Measurements from ENCODE around the gene CRIP2. TPM values are rescaled to one million over a fixed set of nuclear protein-coding genes. Genes with fewer than 3 reads are reported as not detected.

The CRIP2 gene
- total RNA-seq, 1 donor from 2014 or later: 38.3 TPM

DNA sequence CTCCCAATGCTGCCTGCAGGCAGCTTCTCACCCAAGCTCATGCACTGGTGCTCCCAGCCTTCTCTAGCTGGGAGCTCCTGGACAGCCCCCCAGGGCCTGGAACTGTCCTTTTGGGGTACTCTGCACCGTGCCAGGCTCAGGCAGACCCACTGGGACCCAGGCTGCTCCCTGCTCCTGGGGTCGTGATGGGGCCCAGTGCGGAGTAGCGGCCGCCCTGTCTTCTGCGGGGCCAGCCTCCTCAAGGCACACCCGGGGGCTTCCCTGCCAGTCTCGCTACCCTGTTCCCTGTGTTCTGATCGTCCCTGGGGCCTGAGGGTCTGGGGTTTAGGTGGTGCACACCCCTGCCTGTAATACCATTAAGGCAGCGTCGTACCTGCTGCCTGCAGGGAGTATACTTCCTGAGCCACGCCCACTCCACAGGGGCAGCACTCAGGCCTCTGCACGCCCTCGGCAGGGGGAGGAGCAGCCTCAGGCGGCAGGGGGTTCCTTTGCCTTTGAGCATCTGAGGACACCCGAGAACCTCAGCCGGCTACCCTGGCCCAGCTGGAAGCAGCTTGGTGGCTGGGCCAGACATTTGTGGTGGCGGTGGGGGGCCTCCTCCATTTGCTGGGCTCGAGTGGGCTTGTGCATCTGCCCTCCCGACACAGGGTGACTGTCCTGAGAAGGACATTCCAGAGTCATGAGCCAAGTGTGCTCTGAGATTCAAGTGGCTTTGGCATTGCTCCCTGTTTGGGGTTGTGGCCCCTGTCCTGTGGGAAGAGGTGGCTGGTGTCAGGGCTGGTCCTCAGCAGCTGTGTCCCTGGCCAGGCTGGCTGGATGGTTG is 9.2 kb upstream of the CRIP2 start:
- no peaks in the 10 kb centered on the region for H3K9me3 Mint-ChIP-seq
- no peak overlapping the region for H3K4me3 Mint-ChIP-seq
- no peak for DNase-seq (ENCODE audit: low read depth, low spot score)
- H3K36me3 Mint-ChIP-seq (ENCODE audit: low read depth): no peaks in the 10 kb centered on the region
- no peak for TF ChIP-seq CTCF (conservative IDR thresholded peaks at IDR 0.05)
- no peaks in the 10 kb centered on the region for H3K4me1 Mint-ChIP-seq
- no peak overlapping the region for H3K27ac Mint-ChIP-seq (ENCODE audit: unreplicated experiment)
- H3K27me3 Mint-ChIP-seq (ENCODE audit: low read depth): no peaks in the 10 kb centered on the region

- H3K36me3 Mint-ChIP-seq (ENCODE audit: low read depth): no peaks in the 10 kb centered on the region
- TF ChIP-seq CTCF (conservative IDR thresholded peaks at IDR 0.05): no peak
- no peak overlapping the region for H3K4me3 Mint-ChIP-seq
- no peak for DNase-seq (ENCODE audit: low read depth, low spot score)
- H3K4me1 Mint-ChIP-seq: no peaks in the 10 kb centered on the region
- H3K9me3 Mint-ChIP-seq: no peaks in the 10 kb centered on the region
- no peaks in the 10 kb centered on the region for H3K27me3 Mint-ChIP-seq (ENCODE audit: low read depth)
- H3K27ac Mint-ChIP-seq (ENCODE audit: unreplicated experiment): no peak overlapping the region
Measured at GRCh38 chr14:105466531-105467248, 7.9 kb upstream of the CRIP2 start.

- no peak overlapping the region for H3K27ac Mint-ChIP-seq (ENCODE audit: unreplicated experiment)
- TF ChIP-seq CTCF (conservative IDR thresholded peaks at IDR 0.05): no peak
- no peak overlapping the region for H3K4me3 Mint-ChIP-seq
- DNase-seq (ENCODE audit: low read depth, low spot score): no peak
- H3K36me3 Mint-ChIP-seq (ENCODE audit: low read depth): no peaks in the 10 kb centered on the region
- H3K9me3 Mint-ChIP-seq: no peaks in the 10 kb centered on the region
- no peaks in the 10 kb centered on the region for H3K27me3 Mint-ChIP-seq (ENCODE audit: low read depth)
- no peaks in the 10 kb centered on the region for H3K4me1 Mint-ChIP-seq
Measured at GRCh38 chr14:105467249-105467941, 7.2 kb upstream of the CRIP2 start.

DNA sequence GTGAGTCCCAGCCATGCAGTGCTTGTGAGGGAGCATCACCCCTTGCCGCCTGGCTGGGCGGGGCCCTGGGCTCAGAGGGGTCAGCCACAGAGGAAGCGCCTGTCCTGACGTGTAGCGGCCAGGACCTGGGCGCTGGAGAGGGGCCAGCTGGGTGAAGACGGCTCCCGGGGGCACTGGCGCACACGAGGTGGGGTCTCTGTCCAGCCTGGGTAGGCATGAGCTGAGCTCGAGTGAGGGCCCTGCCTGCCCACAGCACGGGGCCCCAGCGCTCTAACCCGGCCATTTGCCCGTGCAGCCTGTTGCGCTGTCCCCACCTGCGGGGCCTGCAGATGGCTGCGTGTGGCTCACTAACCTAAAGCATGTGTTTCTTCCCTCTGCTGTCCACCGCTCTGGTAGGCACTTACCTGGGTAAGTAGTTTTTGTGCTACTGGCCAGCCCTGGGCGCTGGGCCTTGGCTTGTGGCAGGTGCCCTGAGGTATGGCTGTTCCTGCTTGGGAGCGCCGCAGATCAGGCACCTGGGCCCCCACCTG is 6.6 kb upstream of the CRIP2 start:
- DNase-seq (ENCODE audit: low read depth, low spot score): no peak
- no peak for TF ChIP-seq CTCF (conservative IDR thresholded peaks at IDR 0.05)
- Mint-ChIP-seq H3K27me3 (ENCODE audit: low read depth) (no peaks in the 10 kb centered on the region), H3K27ac (ENCODE audit: unreplicated experiment) (no peak overlapping the region), H3K36me3 (ENCODE audit: low read depth) (no peaks in the 10 kb centered on the region), H3K9me3 (no peaks in the 10 kb centered on the region), H3K4me3 (no peak overlapping the region), H3K4me1 (no peaks in the 10 kb centered on the region)

GRCh38 chr14:105468621-105469241 is 5.9 kb upstream of the CRIP2 start:
- Mint-ChIP-seq H3K27ac (ENCODE audit: unreplicated experiment) (no peak overlapping the region), H3K27me3 (ENCODE audit: low read depth) (no peaks in the 10 kb centered on the region), H3K9me3 (no peaks in the 10 kb centered on the region), H3K4me1 (no peaks in the 10 kb centered on the region), H3K4me3 (no peak overlapping the region), H3K36me3 (ENCODE audit: low read depth) (no peaks in the 10 kb centered on the region)
- no peak for TF ChIP-seq CTCF (conservative IDR thresholded peaks at IDR 0.05)
- DNase-seq (ENCODE audit: low read depth, low spot score): no peak
